Fibroblast of lung (primary cell): ENCODE measurements around the gene TRAM2. TPM values are rescaled to one million over a fixed set of nuclear protein-coding genes. Genes with fewer than 3 reads are reported as not detected.

Experiments used
- DNase-seq, 2 donors: peaks; one replicate each; pipeline versions ENCODE4 v3.0.0 to v3.0.0-alpha.2; 2010; ENCODE audit warnings: low read depth in 2 of 2
- H2AFZ ChIP-seq: 2 replicates; pipeline ENCODE4 v1.5.1; 2012; ENCODE audit warnings: low read length, control low read depth, inconsistent platforms
- H3K27ac ChIP-seq: 2 replicates; pipeline ENCODE4 v1.5.1; 2011; ENCODE audit warnings: low read length, control low read depth; ENCODE audit not compliant: insufficient read depth
- H3K27me3 ChIP-seq: 2 replicates; pipeline ENCODE4 v1.5.1; 2011; ENCODE audit warnings: mild to moderate bottlenecking, low read length; ENCODE audit not compliant: control insufficient read depth, insufficient read depth
- H3K36me3 ChIP-seq: 2 replicates; pipeline ENCODE4 v1.5.1; 2011; ENCODE audit warnings: low read length; ENCODE audit not compliant: control insufficient read depth, insufficient read depth
- H3K4me1 ChIP-seq: 2 replicates; pipeline ENCODE4 v1.5.1; 2011; ENCODE audit warnings: low read length; ENCODE audit not compliant: control insufficient read depth, insufficient read depth; ENCODE audit errors: extremely low read depth
- H3K4me2 ChIP-seq: 2 replicates; pipeline ENCODE4 v1.5.1; 2011; ENCODE audit warnings: low read length, control low read depth; ENCODE audit not compliant: insufficient read depth; ENCODE audit errors: extremely low read depth
- H3K4me3 ChIP-seq, 4 experiments: fragments of 200-600 bp in 1 of 4; sonication (generic) in 1 of 4; replicated peaks in 1 of 4; 2 replicates each; pipeline ENCODE4 v1.5.1; 2011 to 2016; ENCODE audit warnings: low read length in 4 of 4, low read depth in 3 of 4, mild to moderate bottlenecking in 3 of 4, control low read depth in 2 of 4, inconsistent platforms in 1 of 4, mixed read lengths in 1 of 4; ENCODE audit not compliant: insufficient read depth in 1 of 4; ENCODE audit errors: control extremely low read depth in 1 of 4
- H3K79me2 ChIP-seq: 2 replicates; pipeline ENCODE4 v1.5.1; 2012; ENCODE audit warnings: mild to moderate bottlenecking, low read length, inconsistent platforms; ENCODE audit not compliant: control insufficient read depth, insufficient read depth
- H3K9ac ChIP-seq: 2 replicates; pipeline ENCODE4 v1.5.1; 2011; ENCODE audit warnings: mild to moderate bottlenecking, low read length, control low read depth; ENCODE audit not compliant: insufficient read depth
- H3K9me3 ChIP-seq: 2 replicates; pipeline ENCODE4 v1.5.1; 2012; ENCODE audit warnings: low read depth, low read length; ENCODE audit not compliant: control insufficient read depth, insufficient read depth
- H4K20me1 ChIP-seq: 2 replicates; pipeline ENCODE4 v1.5.1; 2011; ENCODE audit warnings: low read length; ENCODE audit not compliant: control insufficient read depth, insufficient read depth; ENCODE audit errors: extremely low read depth
- EZH2 ChIP-seq: IDR thresholded peaks from 2 replicates; pipeline ENCODE4 v1.5.1; 2012; ENCODE audit warnings: low read length, control low read depth, mild to moderate bottlenecking; ENCODE audit errors: missing control alignments
- polyA plus RNA-seq, 2 donors: library from polyadenylated mRNA; depleted of rRNA in 1 of 2; stranded (reverse) in 1 of 2; unstranded in 1 of 2; fragments of >200 nt; gene quantifications; 2 replicates each; pipeline ENCODE4 v1.2.1, GENCODE V29; 2011 to 2012; ENCODE audit warnings: missing spikeins in 1 of 2
- total RNA-seq: library from RNA; depleted of rRNA; stranded (reverse); fragments of >200 nt; gene quantifications from 2 replicates; pipeline ENCODE4 v1.2.1, GENCODE V29; 2014
- TF ChIP-seq, protein P1 (sequence below), 2 donors: IDR thresholded peaks in 1 of 2; conservative IDR thresholded peaks in 1 of 2; 1 replicate in 1 of 2; 2 replicates in 1 of 2; pipeline ENCODE4 v1.5.1; 2011 to 2012; ENCODE audit warnings: low read length in 2 of 2, control low read depth in 1 of 2, inconsistent platforms in 1 of 2, low read depth in 1 of 2, mild to moderate bottlenecking in 1 of 2

The TRAM2 gene
- total and polyA plus RNA-seq, 2 donors (not counting 1 experiment from before 2014, with no cell fraction given): 131 to 252 TPM

DNA sequence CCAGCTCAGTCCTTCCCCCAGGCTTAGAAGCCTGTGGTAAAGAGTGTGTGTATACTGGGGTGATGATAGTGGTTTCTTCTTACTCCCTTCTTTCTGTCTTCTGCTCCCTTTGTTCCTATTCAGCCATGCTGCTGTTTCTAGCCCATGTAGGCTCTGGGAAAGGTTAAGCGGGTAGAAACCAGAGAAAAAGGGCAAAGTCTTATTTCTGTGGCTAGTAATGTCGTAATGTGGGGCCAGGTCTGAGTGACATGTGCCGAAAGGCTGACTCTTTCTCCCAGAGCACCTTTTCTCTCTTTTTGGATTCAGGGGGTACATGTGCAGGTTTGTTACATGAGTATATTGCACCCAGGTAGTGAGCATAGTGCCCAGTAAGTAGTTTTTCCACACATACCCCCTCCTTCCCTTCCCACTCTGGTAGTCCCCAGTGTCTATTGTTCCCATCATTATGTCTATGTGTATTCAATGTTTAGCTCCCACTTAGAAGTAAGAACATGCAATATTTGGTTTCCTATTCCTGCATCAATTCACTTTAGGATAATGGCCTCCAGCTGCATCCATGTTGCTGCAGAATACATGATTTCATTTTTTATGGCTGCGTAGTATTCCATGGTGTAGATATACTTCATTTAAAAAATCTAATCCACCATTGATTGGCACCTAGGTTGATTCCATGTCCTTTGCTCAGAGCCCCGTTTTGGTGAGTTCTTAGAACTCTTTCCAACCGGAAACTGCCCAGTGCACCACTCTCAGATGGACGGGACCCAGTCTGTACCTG is 82.4 kb downstream of the TRAM2 start:
- H2AFZ ChIP-seq: no peak overlapping the region

DNA sequence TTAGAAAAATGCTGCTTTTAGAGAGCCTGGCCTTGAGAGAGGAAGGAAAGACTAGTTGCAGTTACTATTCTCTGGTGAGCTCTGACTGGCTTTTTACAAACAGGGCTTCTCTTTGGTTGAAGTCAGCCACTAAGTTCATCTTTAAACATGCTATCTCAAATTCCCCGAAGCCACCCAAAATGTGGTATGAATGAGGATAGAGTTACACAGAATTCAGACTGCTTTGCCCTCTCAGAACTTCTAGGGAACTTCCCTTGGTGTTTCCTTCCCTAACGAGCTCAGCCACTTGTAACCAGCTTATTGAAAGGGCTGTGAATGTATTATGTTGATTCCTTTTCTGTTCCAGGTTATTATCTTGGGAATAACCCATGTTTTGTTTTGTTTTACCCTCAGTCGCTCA is 83.2 kb downstream of the TRAM2 start:
- Histone ChIP-seq H3K36me3 (no peaks in the 10 kb centered on the region), H3K4me1 (peaks cover 12% of the 10 kb centered on the region), H3K9me3 (no peaks in the 10 kb centered on the region), H3K4me2 (no peak overlapping the region), H3K27me3 (no peaks in the 10 kb centered on the region), H3K4me3 (no peak overlapping the region), H3K79me2 (no peaks in the 10 kb centered on the region), H2AFZ (no peak overlapping the region), H4K20me1 (no peaks in the 10 kb centered on the region), H3K9ac (no peak overlapping the region), H3K27ac (no peak overlapping the region)
- TF ChIP-seq, protein P1, sequence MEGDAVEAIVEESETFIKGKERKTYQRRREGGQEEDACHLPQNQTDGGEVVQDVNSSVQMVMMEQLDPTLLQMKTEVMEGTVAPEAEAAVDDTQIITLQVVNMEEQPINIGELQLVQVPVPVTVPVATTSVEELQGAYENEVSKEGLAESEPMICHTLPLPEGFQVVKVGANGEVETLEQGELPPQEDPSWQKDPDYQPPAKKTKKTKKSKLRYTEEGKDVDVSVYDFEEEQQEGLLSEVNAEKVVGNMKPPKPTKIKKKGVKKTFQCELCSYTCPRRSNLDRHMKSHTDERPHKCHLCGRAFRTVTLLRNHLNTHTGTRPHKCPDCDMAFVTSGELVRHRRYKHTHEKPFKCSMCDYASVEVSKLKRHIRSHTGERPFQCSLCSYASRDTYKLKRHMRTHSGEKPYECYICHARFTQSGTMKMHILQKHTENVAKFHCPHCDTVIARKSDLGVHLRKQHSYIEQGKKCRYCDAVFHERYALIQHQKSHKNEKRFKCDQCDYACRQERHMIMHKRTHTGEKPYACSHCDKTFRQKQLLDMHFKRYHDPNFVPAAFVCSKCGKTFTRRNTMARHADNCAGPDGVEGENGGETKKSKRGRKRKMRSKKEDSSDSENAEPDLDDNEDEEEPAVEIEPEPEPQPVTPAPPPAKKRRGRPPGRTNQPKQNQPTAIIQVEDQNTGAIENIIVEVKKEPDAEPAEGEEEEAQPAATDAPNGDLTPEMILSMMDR (conservative IDR thresholded peaks at IDR 0.05 in 1 of 2, IDR thresholded peaks at IDR 0.05 in 1 of 2; ENCODE audit: low read depth in 1 of 2, low read length in 2 of 2): no peak
- no peak for TF ChIP-seq EZH2
- no peak for DNase-seq

More for the DNA sequence above, 82.4 kb downstream of the TRAM2 start:
- DNase-seq: no peak
- Histone ChIP-seq H3K4me1 (peaks cover 17% of the 10 kb centered on the region), H4K20me1 (no peaks in the 10 kb centered on the region), H3K9me3 (no peaks in the 10 kb centered on the region), H3K4me2 (no peak overlapping the region), H3K27ac (no peak overlapping the region), H3K9ac (no peak overlapping the region), H3K36me3 (peaks cover under 1% of the 10 kb centered on the region), H3K4me3 (no peak overlapping the region), H3K27me3 (no peaks in the 10 kb centered on the region), H3K79me2 (no peaks in the 10 kb centered on the region)
- TF ChIP-seq, protein P1 (conservative IDR thresholded peaks at IDR 0.05 in 1 of 2, IDR thresholded peaks at IDR 0.05 in 1 of 2; ENCODE audit: low read depth in 1 of 2, low read length in 2 of 2): no peak
- TF ChIP-seq EZH2: no peak

DNA sequence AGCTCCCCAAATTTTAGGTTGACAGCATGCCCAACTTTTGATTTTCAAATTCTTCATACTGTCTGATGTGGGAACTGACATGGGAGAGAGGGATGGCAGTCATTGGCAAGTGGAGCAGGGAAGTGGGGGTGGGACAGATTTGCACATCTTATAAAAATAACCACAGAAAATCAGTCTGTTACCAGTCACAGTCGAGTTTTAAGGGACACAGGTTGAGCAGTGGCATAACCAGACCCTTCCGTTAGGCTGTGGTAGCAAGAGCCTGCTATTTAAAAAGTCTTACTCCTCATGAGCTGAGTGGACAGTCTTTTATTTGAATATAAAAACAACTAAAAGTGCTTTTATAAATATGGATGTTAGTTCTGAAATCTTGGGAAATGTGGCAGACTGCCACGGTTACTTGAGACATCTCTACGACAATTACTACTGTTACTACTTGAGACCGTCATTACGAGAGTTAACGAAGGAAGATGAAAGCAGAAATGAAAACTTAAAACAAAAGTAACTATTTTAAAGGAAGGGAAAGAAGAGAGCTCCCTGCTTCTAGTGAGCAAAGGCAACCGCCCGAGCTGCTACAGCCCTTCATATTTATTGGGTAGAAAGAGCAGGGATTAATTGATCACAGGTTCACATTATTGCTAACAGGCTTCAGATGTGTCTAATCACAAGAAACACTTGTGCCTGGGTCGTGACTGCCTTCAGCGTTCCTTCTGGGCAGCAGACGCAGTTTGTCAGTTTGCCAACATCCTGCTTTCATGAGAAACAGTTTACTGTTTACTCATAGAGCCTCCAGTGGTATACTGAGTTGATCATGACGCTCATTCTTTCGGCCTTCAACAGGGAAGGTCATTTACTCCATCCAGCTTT is 85.4 kb downstream of the TRAM2 start:
- no peaks in the 10 kb centered on the region for H3K27me3 ChIP-seq
- no peak overlapping the region for H3K9ac ChIP-seq
- peak overlapping the region; percentile 11 for H3K4me2 ChIP-seq
- H2AFZ ChIP-seq: no peak overlapping the region
- no peaks in the 10 kb centered on the region for H3K9me3 ChIP-seq
- no peak for TF ChIP-seq EZH2
- TF ChIP-seq, protein P1 (conservative IDR thresholded peaks at IDR 0.05 in 1 of 2, IDR thresholded peaks at IDR 0.05 in 1 of 2; ENCODE audit: low read depth in 1 of 2, low read length in 2 of 2): no peak
- no peaks in the 10 kb centered on the region for H3K36me3 ChIP-seq
- H4K20me1 ChIP-seq: no peaks in the 10 kb centered on the region
- peaks cover 11% of the 10 kb centered on the region for H3K4me1 ChIP-seq
- H3K27ac ChIP-seq: peak overlapping the region; percentile 63
- no peak overlapping the region for H3K4me3 ChIP-seq
- no peaks in the 10 kb centered on the region for H3K79me2 ChIP-seq
- peak; percentile 38 to 60 for DNase-seq
